ENCODE measurements around the gene PSMD5. TPM values are rescaled to one million over a fixed set of nuclear protein-coding genes. Genes with fewer than 3 reads are reported as not detected.

PSMD5 gene
- total and polyA plus RNA-seq, 9 of the 15 experiments (the other 6 are each of a cell fraction or from before 2014, with no cell fraction given), result 46.4 to 148 (median 76.3) TPM

DNA sequence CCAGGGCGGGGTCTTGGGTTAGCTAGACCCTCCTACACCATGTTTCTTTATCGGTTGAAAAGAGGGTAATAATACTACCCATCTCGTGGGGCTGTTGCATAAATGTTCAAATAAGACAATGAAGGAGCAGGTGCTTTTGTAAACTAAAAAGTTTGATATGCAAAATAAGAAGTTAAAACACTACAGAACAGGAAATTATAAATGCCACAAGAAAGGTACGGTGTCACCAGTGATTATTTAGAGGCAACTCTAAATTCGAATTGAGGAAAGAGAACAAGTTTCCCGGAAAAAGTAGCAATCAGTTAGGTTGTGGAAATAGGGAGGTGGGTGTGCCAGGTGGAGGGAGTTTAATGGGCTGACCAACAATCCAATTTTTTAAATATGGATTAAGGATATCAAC is 36.7 kb upstream of the PSMD5 start:
- TF ChIP-seq BHLHE40 (IDR thresholded peaks at IDR 0.05; ENCODE audit: low read length) (0 out of 2 replicates have a peak, but pooled peaks have one; percentile 2), POLR2AphosphoS5 (IDR thresholded peaks at IDR 0.05; ENCODE audit: control insufficient read depth, insufficient read depth, low read depth, low read length) (no peak)
- Histone ChIP-seq H3K27ac (ENCODE audit: extremely low read depth, low read depth, low read length) (no peak overlapping the region), H3K9ac (ENCODE audit: insufficient read depth in 1 of 2, low read depth in 2 of 2, low read length in 2 of 2) (peak overlapping the region in 1 of 2 experiments; percentile 21; a peak in 1 of 4 replicates), H3K4me1 (replicated peaks in 1 of 2; ENCODE audit: control insufficient read depth in 2 of 2, insufficient read depth in 2 of 2, low read length in 2 of 2) (peaks cover 52 to 55% of the 10 kb centered on the region in 2 experiments), H3K9me3 (replicated peaks; ENCODE audit: control insufficient read depth, insufficient read depth, low read depth, low read length) (no peaks in the 10 kb centered on the region), H3K4me3 (no peak overlapping the region), H4K20me1 (replicated peaks; ENCODE audit: control insufficient read depth, insufficient read depth, low read length) (no peaks in the 10 kb centered on the region), H2AFZ (ENCODE audit: low read depth, low read length) (no peak overlapping the region), H3K79me2 (ENCODE audit: control insufficient read depth, insufficient read depth, low read length) (peaks cover 39% of the 10 kb centered on the region), H3K9me1 (ENCODE audit: control insufficient read depth, insufficient read depth, low read length) (no peaks in the 10 kb centered on the region), H3K27me3 (ENCODE audit: control insufficient read depth in 2 of 2, insufficient read depth in 2 of 2, low read length in 2 of 2) (no peaks in the 10 kb centered on the region; a peak in 1 of 5 replicates), H3K4me2 (ENCODE audit: insufficient read depth, low read length) (peak overlapping the region; percentile 2; the same call in 1 of the 2 replicates), H3K36me3 (ENCODE audit: control insufficient read depth, insufficient read depth, low read length) (peaks cover 24% of the 10 kb centered on the region)
- FAIRE-seq (no peak), ATAC-seq (no peak), DNase-seq (ENCODE audit: extremely low read depth in 1 of 4, low spot score in 3 of 4) (no peak)
- in situ Hi-C loops (cut with MboI), result no loop called here
- intact Hi-C loops (cut with micrococcal nuclease), result loop anchor here (10.0 kb wide), 1 partner anchor 195 kb away; the partner anchor contains the start of gene CNTRL
- no TSS peak for BruUV-seq (replicated peaks)
- 54% methylated on average over 6 of the region's 6 CpGs for WGBS (ENCODE audit: insufficient coverage, low coverage, missing lambda C conversion rate)
- ChIA-PET CTCF (ENCODE audit: low intra/inter-chr PET ratio) (no interaction called here), POLR2A (interaction anchor here (1.1 to 15.5 kb wide), 3 partner anchors 10 to 52 kb away, joined by 3 to 464 read pairs (median 23); no protein-coding TSS in a partner anchor)

GRCh38 chr9:120878188-120879130 is 35.7 kb upstream of the PSMD5 start:
- peak overlapping the region; percentile 56 for H3K4me3 ChIP-seq
- H2AFZ ChIP-seq (ENCODE audit: low read depth, low read length), result peak overlapping the region; percentile 77
- peak overlapping the region; percentile 94 for H3K27ac ChIP-seq (ENCODE audit: extremely low read depth, low read depth, low read length)
- ChIA-PET CTCF (ENCODE audit: low intra/inter-chr PET ratio) (interaction anchor here (0.7 kb wide), 1 partner anchor 18 kb away, joined by 4 read pairs; no protein-coding TSS in a partner anchor), POLR2A (interaction anchor here (0.5 to 15.5 kb wide), 10 partner anchors 9 to 68 kb away, joined by 3 to 464 read pairs (median 5); no protein-coding TSS in a partner anchor)
- peak; percentile 88 to 91 (median 88) for DNase-seq (ENCODE audit: extremely low read depth in 1 of 4, low spot score in 3 of 4)
- H3K79me2 ChIP-seq (ENCODE audit: control insufficient read depth, insufficient read depth, low read length), result peaks cover 49% of the 10 kb centered on the region
- intact Hi-C loops (cut with micrococcal nuclease), result loop anchor here (1.0 to 10.0 kb wide), 2 partner anchors 19 to 196 kb away; partner anchors contain the start of gene CNTRL
- in situ Hi-C loops (cut with MboI), result no loop called here
- H3K9ac ChIP-seq (ENCODE audit: insufficient read depth in 1 of 2, low read depth in 2 of 2, low read length in 2 of 2), result peak overlapping the region; percentile 83 to 89
- peak; percentile 42 for ATAC-seq
- 25% methylated on average over 8 of the region's 8 CpGs for WGBS (ENCODE audit: insufficient coverage, low coverage, missing lambda C conversion rate)
- peaks cover 54 to 56% of the 10 kb centered on the region in 2 experiments for H3K4me1 ChIP-seq (replicated peaks in 1 of 2; ENCODE audit: control insufficient read depth in 2 of 2, insufficient read depth in 2 of 2, low read length in 2 of 2)
- no TSS peak for BruUV-seq (replicated peaks)
- H3K9me3 ChIP-seq (replicated peaks; ENCODE audit: control insufficient read depth, insufficient read depth, low read depth, low read length), result no peaks in the 10 kb centered on the region
- no peaks in the 10 kb centered on the region for H4K20me1 ChIP-seq (replicated peaks; ENCODE audit: control insufficient read depth, insufficient read depth, low read length)
- peak overlapping the region; percentile 98 for H3K4me2 ChIP-seq (ENCODE audit: insufficient read depth, low read length)
- H3K27me3 ChIP-seq (ENCODE audit: control insufficient read depth in 2 of 2, insufficient read depth in 2 of 2, low read length in 2 of 2), result no peaks in the 10 kb centered on the region; a peak in 1 of 5 replicates
- peak; percentile 75 for FAIRE-seq
- H3K9me1 ChIP-seq (ENCODE audit: control insufficient read depth, insufficient read depth, low read length), result no peaks in the 10 kb centered on the region
- H3K36me3 ChIP-seq (ENCODE audit: control insufficient read depth, insufficient read depth, low read length), result peaks cover 34% of the 10 kb centered on the region
- TF ChIP-seq, protein P1, sequence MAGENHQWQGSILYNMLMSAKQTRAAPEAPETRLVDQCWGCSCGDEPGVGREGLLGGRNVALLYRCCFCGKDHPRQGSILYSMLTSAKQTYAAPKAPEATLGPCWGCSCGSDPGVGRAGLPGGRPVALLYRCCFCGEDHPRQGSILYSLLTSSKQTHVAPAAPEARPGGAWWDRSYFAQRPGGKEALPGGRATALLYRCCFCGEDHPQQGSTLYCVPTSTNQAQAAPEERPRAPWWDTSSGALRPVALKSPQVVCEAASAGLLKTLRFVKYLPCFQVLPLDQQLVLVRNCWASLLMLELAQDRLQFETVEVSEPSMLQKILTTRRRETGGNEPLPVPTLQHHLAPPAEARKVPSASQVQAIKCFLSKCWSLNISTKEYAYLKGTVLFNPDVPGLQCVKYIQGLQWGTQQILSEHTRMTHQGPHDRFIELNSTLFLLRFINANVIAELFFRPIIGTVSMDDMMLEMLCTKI (IDR thresholded peaks at IDR 0.05; ENCODE audit: partially characterized antibody), result no peak
- TF ChIP-seq RCOR1 (IDR thresholded peaks at IDR 0.05; ENCODE audit: borderline replicate concordance in 1 of 2, low read depth in 2 of 2, low read length in 2 of 2) (peak; percentile 6 to 63; a peak in 3 of 4 replicates), CHD2 (IDR thresholded peaks at IDR 0.05; ENCODE audit: low read depth, low read length) (peak; percentile 22; the same call in 1 of the 2 replicates), PHB (CRISPR knock-in tag; IDR thresholded peaks at IDR 0.05) (no peak), TBL1XR1 (IDR thresholded peaks at IDR 0.05; ENCODE audit: low read length in 2 of 2) (peak in 1 of 2 experiments; percentile 53; a peak in 1 of 4 replicates), ZKSCAN8 (CRISPR knock-in tag; IDR thresholded peaks at IDR 0.05) (no peak), SMC3 (conservative IDR thresholded peaks at IDR 0.05; ENCODE audit: insufficient read depth, low read depth, low read length) (0 out of 2 replicates have a peak, but pooled peaks have one; percentile 7)
- TF ChIP-seq, protein P2, sequence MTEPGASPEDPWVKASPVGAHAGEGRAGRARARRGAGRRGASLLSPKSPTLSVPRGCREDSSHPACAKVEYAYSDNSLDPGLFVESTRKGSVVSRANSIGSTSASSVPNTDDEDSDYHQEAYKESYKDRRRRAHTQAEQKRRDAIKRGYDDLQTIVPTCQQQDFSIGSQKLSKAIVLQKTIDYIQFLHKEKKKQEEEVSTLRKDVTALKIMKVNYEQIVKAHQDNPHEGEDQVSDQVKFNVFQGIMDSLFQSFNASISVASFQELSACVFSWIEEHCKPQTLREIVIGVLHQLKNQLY (CRISPR knock-in tag; conservative IDR thresholded peaks at IDR 0.05), result peak in 1 of 2 experiments; percentile 65; a peak in 1 of 4 replicates
